ENCODE measurements around the gene HSP90AA1.

GRCh38 chr14:102043251-102044025 is 43.4 kb downstream of the HSP90AA1 start:
- no peak for TF ChIP-seq CTCF (IDR thresholded peaks at IDR 0.05; ENCODE audit: low read depth, low read length, poor library complexity, severe bottlenecking)
- TF ChIP-seq EZH2phosphoT487 (IDR thresholded peaks at IDR 0.05; ENCODE audit: borderline replicate concordance, low read length), result no peak
